SK-N-MC (cell line): ENCODE results near the gene TBC1D7.

ENCODE experiments used
- DNase-seq: peaks from one replicate; pipeline ENCODE4 v3.0.0-alpha.2; 2011; ENCODE audit warnings: low read depth, low spot score
- H3K27ac ChIP-seq: fragments of 200-600 bp; sonication (generic); 2 replicates; pipeline ENCODE4 v1.5.1; 2016; ENCODE audit warnings: mixed run types
- H3K36me3 ChIP-seq: fragments of 200-600 bp; sonication (generic); 2 replicates; pipeline ENCODE4 v1.6.1; 2017; ENCODE audit warnings: antibody characterized with exemption, low read length, mixed read lengths; ENCODE audit not compliant: insufficient read depth
- H3K4me3 ChIP-seq: fragments of 200-600 bp; sonication (generic); 2 replicates; pipeline ENCODE4 v1.5.1; 2016
- H3K9ac ChIP-seq: fragments of 200-600 bp; sonication (generic); 2 replicates; pipeline ENCODE4 v1.8.0; 2017; ENCODE audit warnings: mixed run types, mixed read lengths; ENCODE audit not compliant: insufficient read length
- H3K9me3 ChIP-seq: fragments of 200-600 bp; sonication (generic); 2 replicates; pipeline ENCODE4 v1.6.1; 2017; ENCODE audit warnings: low read depth, mild to moderate bottlenecking, antibody characterized with exemption, low read length, moderate library complexity, mixed read lengths
- EZH2 ChIP-seq: fragments of 200-600 bp; sonication (generic); IDR thresholded peaks from one replicate; pipeline ENCODE4 v1.6.1; 2017; ENCODE audit warnings: antibody characterized with exemption
- FOXP2 ChIP-seq: optimal IDR thresholded peaks from 2 replicates; pipeline ENCODE3; 2011; ENCODE audit warnings: mild to moderate bottlenecking, moderate library complexity; ENCODE audit not compliant: insufficient read depth; ENCODE audit errors: extremely low read length, control extremely low read depth
- POLR2AphosphoS5 ChIP-seq: IDR thresholded peaks from 2 replicates; pipeline ENCODE4 v1.6.1; 2012; ENCODE audit warnings: mild to moderate bottlenecking, low read depth, low read length, borderline replicate concordance

TBC1D7 gene

GRCh38 chr6:13371421-13372072 lies 43.2 kb upstream of the TBC1D7 start:
- no peak overlapping the region for H3K9ac ChIP-seq
- H3K27ac ChIP-seq, result peak overlapping the region; percentile 54; the same call in 1 of the 2 replicates

GRCh38 chr6:13370623-13371022 lies 42.3 kb upstream of the TBC1D7 start:
- H3K4me3 ChIP-seq, result no peak overlapping the region
- no peak overlapping the region for H3K9ac ChIP-seq
- H3K27ac ChIP-seq, result no peak overlapping the region
- DNase-seq, result no peak
- no peaks in the 10 kb centered on the region for H3K36me3 ChIP-seq
- H3K9me3 ChIP-seq, result no peaks in the 10 kb centered on the region
- TF ChIP-seq EZH2, result no peak
- TF ChIP-seq POLR2AphosphoS5, result no peak
- TF ChIP-seq FOXP2, result no peak

More at GRCh38 chr6:13371421-13372072, 43.2 kb upstream of the TBC1D7 start:
- DNase-seq, result no peak
- Histone ChIP-seq H3K4me3 (peak overlapping the region; percentile 51), H3K9me3 (no peaks in the 10 kb centered on the region), H3K36me3 (no peaks in the 10 kb centered on the region)
- TF ChIP-seq EZH2 (no peak), FOXP2 (no peak), POLR2AphosphoS5 (no peak)

- no peaks in the 10 kb centered on the region for H3K9me3 ChIP-seq
- no peak for DNase-seq
- H3K27ac ChIP-seq, result no peak overlapping the region
- no peak overlapping the region for H3K9ac ChIP-seq
- no peak for TF ChIP-seq POLR2AphosphoS5
- TF ChIP-seq EZH2, result no peak
- TF ChIP-seq FOXP2, result no peak
- H3K4me3 ChIP-seq, result no peak overlapping the region
- H3K36me3 ChIP-seq, result no peaks in the 10 kb centered on the region
Measured at GRCh38 chr6:13369591-13369990, 41.3 kb upstream of the TBC1D7 start.

GRCh38 chr6:13368731-13369115 lies 40.4 kb upstream of the TBC1D7 start:
- Histone ChIP-seq H3K4me3 (no peak overlapping the region), H3K27ac (no peak overlapping the region), H3K36me3 (no peaks in the 10 kb centered on the region), H3K9me3 (no peaks in the 10 kb centered on the region), H3K9ac (no peak overlapping the region)
- peak; percentile 14 for DNase-seq
- no peak for TF ChIP-seq POLR2AphosphoS5
- TF ChIP-seq EZH2, result no peak
- TF ChIP-seq FOXP2, result no peak

GRCh38 chr6:13368079-13368730 lies 39.9 kb upstream of the TBC1D7 start:
- no peak for TF ChIP-seq POLR2AphosphoS5
- TF ChIP-seq EZH2, result no peak
- no peak for TF ChIP-seq FOXP2
- Histone ChIP-seq H3K27ac (no peak overlapping the region), H3K9me3 (no peaks in the 10 kb centered on the region), H3K9ac (no peak overlapping the region), H3K4me3 (no peak overlapping the region), H3K36me3 (no peaks in the 10 kb centered on the region)
- DNase-seq, result no peak

GRCh38 chr6:13367396-13367795 lies 39.1 kb upstream of the TBC1D7 start:
- no peaks in the 10 kb centered on the region for H3K36me3 ChIP-seq
- no peak overlapping the region for H3K4me3 ChIP-seq
- TF ChIP-seq FOXP2, result no peak
- no peak for TF ChIP-seq EZH2
- TF ChIP-seq POLR2AphosphoS5, result no peak
- no peak for DNase-seq
- H3K27ac ChIP-seq, result no peak overlapping the region
- no peaks in the 10 kb centered on the region for H3K9me3 ChIP-seq
- H3K9ac ChIP-seq, result no peak overlapping the region

- H3K36me3 ChIP-seq, result no peaks in the 10 kb centered on the region
- TF ChIP-seq FOXP2, result no peak
- no peak for TF ChIP-seq POLR2AphosphoS5
- TF ChIP-seq EZH2, result no peak
- no peak overlapping the region for H3K9ac ChIP-seq
- no peak overlapping the region for H3K4me3 ChIP-seq
- no peaks in the 10 kb centered on the region for H3K9me3 ChIP-seq
- no peak for DNase-seq
- no peak overlapping the region for H3K27ac ChIP-seq
Measured at GRCh38 chr6:13365320-13365719, 37.0 kb upstream of the TBC1D7 start.

GRCh38 chr6:13364842-13365241 lies 36.5 kb upstream of the TBC1D7 start:
- Histone ChIP-seq H3K9me3 (no peaks in the 10 kb centered on the region), H3K27ac (no peak overlapping the region), H3K9ac (no peak overlapping the region), H3K36me3 (no peaks in the 10 kb centered on the region), H3K4me3 (no peak overlapping the region)
- DNase-seq, result no peak
- TF ChIP-seq EZH2, result no peak
- TF ChIP-seq FOXP2, result no peak
- no peak for TF ChIP-seq POLR2AphosphoS5
